ENCODE results near the gene OR7A10. TPM values are rescaled to one million over a fixed set of nuclear protein-coding genes. Genes with fewer than 3 reads are reported as not detected.

Gene OR7A10
- total RNA-seq, 1 donor from 2014 or later = not detected

DNA sequence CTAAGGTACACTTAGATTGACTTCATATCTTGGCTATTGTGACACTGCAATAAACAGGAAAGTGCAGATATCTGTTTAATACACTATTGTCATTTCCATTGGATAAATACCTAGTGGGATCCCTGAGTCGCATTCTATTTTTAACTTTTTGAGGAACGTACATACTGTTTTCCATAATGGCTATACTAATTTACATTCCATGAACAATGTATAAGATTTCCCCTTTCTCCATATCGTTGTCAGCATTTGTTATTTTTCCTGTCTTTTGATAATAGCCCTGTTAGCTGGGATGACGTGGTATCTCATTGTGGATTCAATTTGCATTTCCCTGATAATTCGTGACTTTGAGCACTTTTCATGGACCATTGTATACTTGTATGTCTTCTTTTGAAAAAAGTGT is 19.8 kb upstream of the OR7A10 start:
- Mint-ChIP-seq H3K36me3 (ENCODE audit: insufficient read depth) (no peaks in the 10 kb centered on the region), H3K27ac (no peak overlapping the region), H3K4me1 (ENCODE audit: low read depth) (no peaks in the 10 kb centered on the region), H3K27me3 (no peaks in the 10 kb centered on the region), H3K4me3 (ENCODE audit: low read depth) (no peak overlapping the region), H3K9me3 (ENCODE audit: low read depth) (peaks cover 64% of the 10 kb centered on the region)
- no peak for DNase-seq (ENCODE audit: low spot score, unreplicated experiment)
- no peak for TF ChIP-seq CTCF (IDR thresholded peaks at IDR 0.05; ENCODE audit: unreplicated experiment)

GRCh38 chr19:14843578-14843977 is 5.1 kb downstream of the OR7A10 start:
- Mint-ChIP-seq H3K9me3 (ENCODE audit: low read depth) (peaks cover 61% of the 10 kb centered on the region), H3K27ac (no peak overlapping the region), H3K4me3 (ENCODE audit: low read depth) (no peak overlapping the region), H3K27me3 (no peaks in the 10 kb centered on the region), H3K36me3 (ENCODE audit: insufficient read depth) (peaks cover 3% of the 10 kb centered on the region), H3K4me1 (ENCODE audit: low read depth) (no peaks in the 10 kb centered on the region)
- DNase-seq (ENCODE audit: low spot score, unreplicated experiment) = no peak
- no peak for TF ChIP-seq CTCF (IDR thresholded peaks at IDR 0.05; ENCODE audit: unreplicated experiment)

DNA sequence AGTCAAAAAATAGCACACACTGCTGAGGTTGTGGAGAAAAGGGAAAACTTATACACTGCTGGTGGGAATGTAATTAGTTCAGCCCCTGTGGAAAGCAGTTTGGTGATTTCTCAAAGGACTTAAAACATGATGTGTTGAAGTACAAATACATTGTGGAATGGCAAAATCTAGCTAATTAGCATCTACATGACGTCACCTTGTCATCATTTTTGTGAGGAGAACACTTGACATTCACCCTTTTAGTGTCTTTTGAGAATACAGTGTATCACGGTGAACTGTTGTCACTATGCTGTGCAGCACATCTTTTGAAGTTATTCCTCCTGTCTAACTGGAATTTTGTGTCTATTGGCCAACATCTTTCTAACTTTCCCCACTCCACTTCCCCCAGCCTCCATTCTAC is 5.6 kb downstream of the OR7A10 start:
- peaks cover 3% of the 10 kb centered on the region for H3K36me3 Mint-ChIP-seq (ENCODE audit: insufficient read depth)
- H3K9me3 Mint-ChIP-seq (ENCODE audit: low read depth) = peaks cover 57% of the 10 kb centered on the region
- no peak for DNase-seq (ENCODE audit: low spot score, unreplicated experiment)
- no peaks in the 10 kb centered on the region for H3K27me3 Mint-ChIP-seq
- no peak overlapping the region for H3K27ac Mint-ChIP-seq
- H3K4me3 Mint-ChIP-seq (ENCODE audit: low read depth) = no peak overlapping the region
- no peaks in the 10 kb centered on the region for H3K4me1 Mint-ChIP-seq (ENCODE audit: low read depth)
- TF ChIP-seq CTCF (IDR thresholded peaks at IDR 0.05; ENCODE audit: unreplicated experiment) = no peak

DNA sequence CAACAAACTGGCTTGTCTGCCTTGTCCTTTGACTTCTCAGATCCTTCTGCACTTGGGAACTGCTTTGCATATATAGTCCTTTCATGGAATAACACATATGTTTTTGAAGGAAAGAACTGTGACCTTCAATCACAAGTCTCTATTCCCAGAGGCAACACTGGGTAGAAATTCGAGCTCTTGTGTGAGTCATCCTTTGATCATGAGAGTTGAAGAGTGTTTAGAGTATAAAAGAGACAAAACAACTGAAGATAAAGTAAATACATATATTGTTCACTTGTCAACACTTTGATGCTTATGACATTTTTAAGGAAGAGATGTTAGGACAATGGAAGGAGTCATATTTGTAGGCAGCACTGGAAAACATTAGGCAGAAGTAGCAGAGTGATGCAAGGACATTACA is 8.5 kb downstream of the OR7A10 start:
- Mint-ChIP-seq H3K4me1 (ENCODE audit: low read depth) (no peaks in the 10 kb centered on the region), H3K27ac (no peak overlapping the region), H3K4me3 (ENCODE audit: low read depth) (no peak overlapping the region), H3K36me3 (ENCODE audit: insufficient read depth) (peaks cover 3% of the 10 kb centered on the region), H3K27me3 (no peaks in the 10 kb centered on the region), H3K9me3 (ENCODE audit: low read depth) (peaks cover 47% of the 10 kb centered on the region)
- TF ChIP-seq CTCF (IDR thresholded peaks at IDR 0.05; ENCODE audit: unreplicated experiment) = no peak
- no peak for DNase-seq (ENCODE audit: low spot score, unreplicated experiment)

GRCh38 chr19:14837391-14837790 is 11.3 kb downstream of the OR7A10 start:
- Mint-ChIP-seq H3K36me3 (ENCODE audit: insufficient read depth) (no peaks in the 10 kb centered on the region), H3K27ac (no peak overlapping the region), H3K27me3 (no peaks in the 10 kb centered on the region), H3K4me3 (ENCODE audit: low read depth) (no peak overlapping the region), H3K9me3 (ENCODE audit: low read depth) (peaks cover 40% of the 10 kb centered on the region), H3K4me1 (ENCODE audit: low read depth) (no peaks in the 10 kb centered on the region)
- TF ChIP-seq CTCF (IDR thresholded peaks at IDR 0.05; ENCODE audit: unreplicated experiment) = no peak
- no peak for DNase-seq (ENCODE audit: low spot score, unreplicated experiment)

Data from progenitor cell of endocrine pancreas (in vitro differentiated cells).